HG02870 (cell line): ENCODE measurements around the gene LHPP.

Source experiments
- ATAC-seq: cut with Tn5 transposase; IDR thresholded peaks from one replicate; pipeline ENCODE4 v1.9.1; 2021; ENCODE audit warnings: mild to moderate bottlenecking, moderate library complexity; ENCODE audit not compliant: unreplicated experiment

LHPP gene

GRCh38 chr10:124590216-124591122, 128.8 kb downstream of the LHPP start:
- ATAC-seq = no peak

- ATAC-seq = no peak
Measured at GRCh38 chr10:124591123-124591495, 129.5 kb downstream of the LHPP start.

GRCh38 chr10:124592101-124592500, 130.5 kb downstream of the LHPP start:
- no peak for ATAC-seq

- no peak for ATAC-seq
Measured at GRCh38 chr10:124592736-124593430, 131.3 kb downstream of the LHPP start.

- ATAC-seq = no peak
Measured at GRCh38 chr10:124593431-124593985, 131.9 kb downstream of the LHPP start.

GRCh38 chr10:124594240-124594639, 132.6 kb downstream of the LHPP start:
- no peak for ATAC-seq

- ATAC-seq = no peak
Measured at GRCh38 chr10:124595143-124595883, 133.7 kb downstream of the LHPP start.

GRCh38 chr10:124596116-124596785, 134.6 kb downstream of the LHPP start:
- no peak for ATAC-seq

GRCh38 chr10:124596962-124597845, 135.6 kb downstream of the LHPP start:
- ATAC-seq = no peak

- no peak for ATAC-seq
Measured at GRCh38 chr10:124597846-124598165, 136.2 kb downstream of the LHPP start.

- no peak for ATAC-seq
Measured at GRCh38 chr10:124598196-124598595, 136.6 kb downstream of the LHPP start.

GRCh38 chr10:124598773-124599587, 137.4 kb downstream of the LHPP start:
- no peak for ATAC-seq

GRCh38 chr10:124599588-124600050, 138.0 kb downstream of the LHPP start:
- ATAC-seq = no peak

GRCh38 chr10:124600051-124600880, 138.6 kb downstream of the LHPP start:
- ATAC-seq = no peak

GRCh38 chr10:124601016-124601415, 139.4 kb downstream of the LHPP start:
- ATAC-seq = no peak

GRCh38 chr10:124601431-124602120, 140.0 kb downstream of the LHPP start:
- ATAC-seq = no peak

GRCh38 chr10:124602121-124602561, 140.5 kb downstream of the LHPP start:
- no peak for ATAC-seq
